NT2/D1 (cell line): ENCODE results near the gene AMIGO2.

Source experiments
- YY1 ChIP-seq: IDR thresholded peaks from 2 replicates; pipeline ENCODE4 v1.6.1; 2011; ENCODE audit not compliant: insufficient read length, insufficient read depth
- ZNF274 ChIP-seq: IDR thresholded peaks from 2 replicates; pipeline ENCODE4 v1.6.1; 2011; ENCODE audit warnings: mild to moderate bottlenecking, low read depth, low read length

GRCh38 chr12:47038270-47038748 is 41.5 kb downstream of the AMIGO2 start:
- TF ChIP-seq ZNF274 (no peak), YY1 (no peak)
